ENCODE results near the gene MYBBP1A.

MYBBP1A gene

DNA sequence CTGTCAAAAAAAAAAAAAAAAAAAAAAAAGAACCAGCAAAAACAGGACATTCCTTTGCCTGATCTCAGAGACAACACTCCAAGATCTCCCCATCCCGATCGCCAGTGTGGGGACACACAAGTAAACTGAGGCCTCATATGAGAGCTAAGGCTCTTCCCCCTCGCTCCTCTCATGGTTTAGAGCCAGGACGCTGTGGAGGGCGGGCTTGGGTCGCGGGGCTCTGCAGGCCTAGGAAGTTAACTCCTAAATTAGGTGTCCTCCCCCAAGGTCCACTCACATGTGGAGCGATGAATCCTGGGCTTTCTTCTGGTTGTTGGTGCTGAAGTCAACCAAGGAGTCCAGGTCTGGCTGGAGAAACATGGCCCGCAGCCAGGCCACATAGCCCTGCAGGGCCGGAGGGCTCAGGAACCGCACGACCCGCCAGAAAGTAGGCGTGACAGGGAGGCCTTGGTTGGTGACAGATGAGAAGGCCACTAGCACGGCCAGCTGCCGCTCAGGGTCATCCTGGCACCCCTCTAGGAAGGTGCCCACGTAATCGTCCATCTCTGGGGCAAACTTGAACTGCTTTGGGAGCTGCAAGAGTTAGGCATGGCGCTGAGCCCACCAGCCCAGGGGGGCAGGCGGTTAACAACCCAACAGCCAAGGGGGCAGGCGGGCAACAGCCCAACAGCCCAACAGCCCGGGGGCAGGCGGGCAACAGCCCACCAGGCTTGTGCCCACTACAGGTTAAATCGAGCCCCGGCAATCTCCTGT is 5.2 kb downstream of the MYBBP1A start:
- CTCF ChIA-PET: interaction anchor here (0.7 to 13.2 kb wide), 5 partner anchors 9 to 139 kb away, joined by 3 to 137 read pairs (median 3); no protein-coding TSS in a partner anchor
- TF ChIP-seq CTCF (IDR thresholded peaks at IDR 0.05; ENCODE audit: insufficient read depth, low read length, missing control alignments): no peak
- POLR2A ChIA-PET: no interaction called here

DNA sequence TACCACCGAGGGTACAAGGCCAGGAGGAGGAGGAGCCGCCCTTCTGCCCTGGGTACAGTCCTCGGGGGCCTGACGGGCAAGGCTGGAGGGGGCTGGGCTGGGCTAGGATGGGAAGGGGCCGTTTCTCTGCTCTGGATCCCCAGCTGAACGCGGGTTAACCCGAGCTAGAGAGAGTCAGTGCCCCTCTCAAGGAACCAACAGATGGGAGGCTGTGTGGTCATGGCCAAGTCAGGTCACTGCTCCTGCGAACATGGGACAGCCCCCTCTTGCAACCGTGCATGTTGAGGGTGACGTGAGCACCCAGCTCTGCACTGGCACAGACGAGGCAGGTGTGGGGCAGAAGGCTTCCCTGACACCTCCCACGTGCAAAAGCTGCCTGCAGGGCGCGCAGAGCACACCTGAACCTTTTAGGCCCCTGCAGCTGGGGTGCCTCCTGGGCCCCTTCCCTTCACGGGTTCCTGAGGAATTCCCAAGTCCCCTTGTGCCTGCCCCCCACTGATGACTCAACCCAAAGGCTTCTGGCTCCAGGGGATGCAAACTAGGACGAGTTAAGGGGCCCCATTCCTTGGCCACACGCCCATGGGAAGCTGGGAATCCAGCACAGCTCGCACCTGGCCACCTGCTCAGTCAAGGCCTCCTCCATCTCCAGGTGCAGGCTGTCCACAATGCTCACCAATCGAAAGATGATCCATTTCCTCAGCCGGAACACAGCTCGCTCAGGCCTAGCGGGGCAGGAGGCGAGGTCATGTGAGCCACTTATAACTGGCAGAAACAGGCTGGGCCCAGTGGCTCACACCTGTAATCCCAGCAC is 6.3 kb downstream of the MYBBP1A start:
- CTCF ChIA-PET: interaction anchor here (0.8 to 13.2 kb wide), 3 partner anchors 14 to 128 kb away, joined by 3 to 137 read pairs (median 3); no protein-coding TSS in a partner anchor
- no peak for DNase-seq (ENCODE audit: low read depth, low spot score)
- no peak overlapping the region for H3K4me3 ChIP-seq (ENCODE audit: low read depth, low read length)
- TF ChIP-seq CTCF (IDR thresholded peaks at IDR 0.05; ENCODE audit: insufficient read depth, low read length, missing control alignments): no peak
- POLR2A ChIA-PET: no interaction called here

More for the DNA sequence above, 5.2 kb downstream of the MYBBP1A start:
- no peak for DNase-seq (ENCODE audit: low read depth, low spot score)
- no peak overlapping the region for H3K4me3 ChIP-seq (ENCODE audit: low read depth, low read length)

- no peak overlapping the region for H3K4me3 ChIP-seq (ENCODE audit: low read depth, low read length)
- TF ChIP-seq CTCF (IDR thresholded peaks at IDR 0.05; ENCODE audit: insufficient read depth, low read length, missing control alignments): no peak
Observed at GRCh38 chr17:4548061-4548461, 7.1 kb downstream of the MYBBP1A start.

DNA sequence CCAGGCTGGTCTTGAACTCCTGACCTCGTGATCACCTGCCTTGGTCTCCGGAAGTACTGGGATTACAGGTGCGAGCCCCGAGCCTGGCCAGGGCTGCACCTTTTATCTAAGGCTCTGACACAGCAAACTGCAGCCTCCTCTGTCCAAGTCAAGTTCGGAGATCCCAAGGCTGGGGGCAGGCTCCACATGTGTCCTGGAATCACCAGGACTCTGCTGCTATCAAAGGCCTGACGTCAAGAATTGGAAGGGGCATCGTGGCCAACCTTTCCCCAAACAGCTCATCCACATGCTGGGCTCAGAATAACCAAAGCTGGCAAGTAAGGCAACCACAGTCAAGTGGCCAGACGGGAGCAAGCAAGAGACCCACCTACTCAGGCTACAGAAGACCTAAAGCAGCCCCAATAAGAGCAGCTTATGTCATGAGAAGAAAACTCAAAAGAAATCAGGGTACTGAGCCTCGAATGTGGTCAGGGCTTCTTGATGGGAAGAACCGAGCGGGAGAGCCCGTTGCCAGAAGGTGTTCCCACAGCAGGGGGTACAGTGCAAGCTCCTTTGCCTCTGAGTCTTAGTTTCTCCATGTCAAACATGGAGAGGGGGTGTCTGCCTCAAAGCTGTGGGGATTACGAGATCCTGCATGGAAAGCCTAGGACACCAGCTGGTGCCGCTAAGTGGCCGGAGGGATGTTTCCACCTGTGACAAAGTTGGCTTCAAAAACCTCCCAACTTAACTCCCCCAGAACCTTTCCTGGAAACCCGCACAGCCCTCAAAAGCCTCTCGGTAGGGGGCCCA is 7.9 kb downstream of the MYBBP1A start:
- POLR2A ChIA-PET: interaction anchor here (0.7 kb wide), 1 partner anchor 9 kb away, joined by 3 read pairs; no protein-coding TSS in a partner anchor
- H3K4me3 ChIP-seq (ENCODE audit: low read depth, low read length): no peak overlapping the region
- no peak for DNase-seq (ENCODE audit: low read depth, low spot score)
- CTCF ChIA-PET: interaction anchor here (13.2 kb wide), 1 partner anchor 19 kb away, joined by 137 read pairs; no protein-coding TSS in a partner anchor
- TF ChIP-seq CTCF (IDR thresholded peaks at IDR 0.05; ENCODE audit: insufficient read depth, low read length, missing control alignments): no peak

More at GRCh38 chr17:4548061-4548461, 7.1 kb downstream of the MYBBP1A start:
- ChIA-PET POLR2A (no interaction called here), CTCF (interaction anchor here (1.6 to 13.2 kb wide), 2 partner anchors 18 to 127 kb away, joined by 3 to 137 read pairs; no protein-coding TSS in a partner anchor)
- DNase-seq (ENCODE audit: low read depth, low spot score): no peak

- no peak for DNase-seq (ENCODE audit: low read depth, low spot score)
- no peak overlapping the region for H3K4me3 ChIP-seq (ENCODE audit: low read depth, low read length)
- TF ChIP-seq CTCF (IDR thresholded peaks at IDR 0.05; ENCODE audit: insufficient read depth, low read length, missing control alignments): no peak
- ChIA-PET CTCF (interaction anchor here (1.0 to 1.8 kb wide), 2 partner anchors 20 to 22 kb away, joined by 3 to 10 read pairs; no protein-coding TSS in a partner anchor), POLR2A (interaction anchor here (1.6 kb wide), 1 partner anchor 10 kb away, joined by 5 read pairs; no protein-coding TSS in a partner anchor)
Observed at GRCh38 chr17:4545217-4545951, 9.8 kb downstream of the MYBBP1A start.

Measured in AG04449 (cell line).